Stimulated activated CD4-positive, alpha-beta T cell treated with anti-CD3 and anti-CD28 coated beads, Interleukin-4, amount 100 ng/mL, for 24 hours (primary cell): Measurements from ENCODE around the gene AFAP1.

Experiments
- DNase-seq: peaks from one replicate; pipeline ENCODE4 v3.0.0-alpha.2; 2020

AFAP1 gene

GRCh38 chr4:7710576-7711306 is 228.9 kb downstream of the AFAP1 start:
- DNase-seq, result no peak

DNA sequence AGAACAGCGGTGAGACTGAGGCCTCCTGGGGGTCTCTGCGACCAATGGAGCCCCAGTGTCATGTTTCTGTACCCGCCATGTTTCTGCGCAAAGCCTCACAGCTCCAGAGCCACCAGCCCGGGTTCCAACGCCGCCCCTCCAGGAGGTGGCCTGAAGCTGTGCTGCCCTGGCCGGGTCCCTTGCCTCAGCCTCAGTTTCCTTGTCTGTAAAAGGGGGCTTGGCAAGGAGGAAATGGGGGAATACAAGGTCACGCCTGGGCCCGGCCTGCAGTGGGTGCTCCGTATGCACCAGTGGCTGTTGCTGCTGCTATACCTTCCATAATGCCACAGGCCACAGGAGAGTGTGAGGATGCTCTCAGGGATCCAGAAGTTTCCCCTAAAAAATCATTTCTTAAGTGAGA is 229.5 kb downstream of the AFAP1 start:
- DNase-seq, result no peak

- DNase-seq, result no peak
Observed at GRCh38 chr4:7709431-7709830, 230.2 kb downstream of the AFAP1 start.

- DNase-seq, result no peak
Observed at GRCh38 chr4:7708981-7709380, 230.7 kb downstream of the AFAP1 start.
